Measurements from ENCODE around the gene CTSA. TPM values are rescaled to one million over a fixed set of nuclear protein-coding genes. Genes with fewer than 3 reads are reported as not detected.

Gene CTSA
- total and polyA plus RNA-seq, 9 of the 15 experiments (the other 6 are each of a cell fraction or from before 2014, with no cell fraction given): 8.8 to 61.7 (median 28.3) TPM

- H3K27me3 ChIP-seq (ENCODE audit: control insufficient read depth in 2 of 2, insufficient read depth in 2 of 2, low read length in 2 of 2): no peaks in the 10 kb centered on the region
- intact Hi-C loops (cut with micrococcal nuclease) (no loop called here), in situ Hi-C loops (cut with MboI) (no loop called here)
- ChIA-PET CTCF (ENCODE audit: low intra/inter-chr PET ratio) (no interaction called here), POLR2A (interaction anchor here (0.5 to 0.8 kb wide), 3 partner anchors 9 to 273 kb away, joined by 3 to 4 read pairs (median 3); no protein-coding TSS in a partner anchor)
- no peak for DNase-seq (ENCODE audit: extremely low read depth in 1 of 4, low spot score in 3 of 4)
- H3K27ac ChIP-seq (ENCODE audit: extremely low read depth, low read depth, low read length): no peak overlapping the region
- no peaks in the 10 kb centered on the region for H4K20me1 ChIP-seq (replicated peaks; ENCODE audit: control insufficient read depth, insufficient read depth, low read length)
- no peak overlapping the region for H3K4me2 ChIP-seq (ENCODE audit: insufficient read depth, low read length)
- no peak overlapping the region for H2AFZ ChIP-seq (ENCODE audit: low read depth, low read length)
- ATAC-seq: no peak
- peaks cover 5% of the 10 kb centered on the region for H3K9me3 ChIP-seq (replicated peaks; ENCODE audit: control insufficient read depth, insufficient read depth, low read depth, low read length)
- H3K79me2 ChIP-seq (ENCODE audit: control insufficient read depth, insufficient read depth, low read length): no peaks in the 10 kb centered on the region
- no TSS peak for BruUV-seq (replicated peaks)
- peaks cover 3% of the 10 kb centered on the region for H3K9me1 ChIP-seq (ENCODE audit: control insufficient read depth, insufficient read depth, low read length)
- H3K4me1 ChIP-seq (replicated peaks in 1 of 2; ENCODE audit: control insufficient read depth in 2 of 2, insufficient read depth in 2 of 2, low read length in 2 of 2): peaks cover 11 to 12% of the 10 kb centered on the region in 2 experiments; a peak in 4 of 5 replicates
- H3K36me3 ChIP-seq (ENCODE audit: control insufficient read depth, insufficient read depth, low read length): peaks cover 27% of the 10 kb centered on the region; the same call in 2 of the 3 replicates
- H3K9ac ChIP-seq (ENCODE audit: insufficient read depth in 1 of 2, low read depth in 2 of 2, low read length in 2 of 2): 0 out of 4 replicates have a peak overlapping the region, but pooled peaks of 1 of the 2 experiments have one; percentile 43
- TF ChIP-seq LCOR (CRISPR knock-in tag; IDR thresholded peaks at IDR 0.05): no peak
- 0 out of 2 replicates have a peak, but pooled peaks have one; percentile 32 for TF ChIP-seq POLR2G (IDR thresholded peaks at IDR 0.05; ENCODE audit: low read depth, low read length)
- no peak overlapping the region for H3K4me3 ChIP-seq
- WGBS (ENCODE audit: insufficient coverage, low coverage, missing lambda C conversion rate): 87% methylated on average over 8 of the region's 8 CpGs
- no peak for FAIRE-seq
Observed at GRCh38 chr20:45848421-45848820, 42.7 kb upstream of the CTSA start.

- intact Hi-C loops (cut with micrococcal nuclease): no loop called here
- DNase-seq (ENCODE audit: extremely low read depth in 1 of 4, low spot score in 3 of 4) (no peak), ATAC-seq (no peak), FAIRE-seq (no peak)
- H3K27ac ChIP-seq (ENCODE audit: extremely low read depth, low read depth, low read length): no peak overlapping the region
- peaks cover 24% of the 10 kb centered on the region; the same call in 2 of the 3 replicates for H3K36me3 ChIP-seq (ENCODE audit: control insufficient read depth, insufficient read depth, low read length)
- peaks cover 3% of the 10 kb centered on the region for H3K9me1 ChIP-seq (ENCODE audit: control insufficient read depth, insufficient read depth, low read length)
- BruUV-seq (replicated peaks): no TSS peak
- no peak overlapping the region for H2AFZ ChIP-seq (ENCODE audit: low read depth, low read length)
- in situ Hi-C loops (cut with MboI): no loop called here
- no peaks in the 10 kb centered on the region for H4K20me1 ChIP-seq (replicated peaks; ENCODE audit: control insufficient read depth, insufficient read depth, low read length)
- peaks cover 5% of the 10 kb centered on the region for H3K9me3 ChIP-seq (replicated peaks; ENCODE audit: control insufficient read depth, insufficient read depth, low read depth, low read length)
- no peaks in the 10 kb centered on the region for H3K79me2 ChIP-seq (ENCODE audit: control insufficient read depth, insufficient read depth, low read length)
- H3K4me2 ChIP-seq (ENCODE audit: insufficient read depth, low read length): no peak overlapping the region
- peaks cover 11 to 12% of the 10 kb centered on the region in 2 experiments; a peak in 4 of 5 replicates for H3K4me1 ChIP-seq (replicated peaks in 1 of 2; ENCODE audit: control insufficient read depth in 2 of 2, insufficient read depth in 2 of 2, low read length in 2 of 2)
- ChIA-PET POLR2A (no interaction called here), CTCF (ENCODE audit: low intra/inter-chr PET ratio) (no interaction called here)
- WGBS (ENCODE audit: insufficient coverage, low coverage, missing lambda C conversion rate): 67% methylated on average over 5 of the region's 8 CpGs
- H3K27me3 ChIP-seq (ENCODE audit: control insufficient read depth in 2 of 2, insufficient read depth in 2 of 2, low read length in 2 of 2): no peaks in the 10 kb centered on the region
- no peak overlapping the region for H3K9ac ChIP-seq (ENCODE audit: insufficient read depth in 1 of 2, low read depth in 2 of 2, low read length in 2 of 2)
- H3K4me3 ChIP-seq: no peak overlapping the region
- TF ChIP-seq ZNF384 (IDR thresholded peaks at IDR 0.05; ENCODE audit: low read depth, low read length) (peak; percentile 33; the same call in 1 of the 2 replicates), GABPB2 (CRISPR knock-in tag; conservative IDR thresholded peaks at IDR 0.05) (no peak), ARID4B (CRISPR knock-in tag; IDR thresholded peaks at IDR 0.05) (no peak), ZNF699 (CRISPR knock-in tag; IDR thresholded peaks at IDR 0.05; ENCODE audit: insufficient replicate concordance) (no peak), CHD2 (IDR thresholded peaks at IDR 0.05; ENCODE audit: low read depth, low read length) (no peak), SP1 (CRISPR knock-in tag; IDR thresholded peaks at IDR 0.05) (no peak), ZNF239 (CRISPR knock-in tag; IDR thresholded peaks at IDR 0.05) (no peak), ZNF277 (CRISPR knock-in tag; IDR thresholded peaks at IDR 0.05; ENCODE audit: borderline replicate concordance) (no peak)
Observed at GRCh38 chr20:45848969-45849582, 42.1 kb upstream of the CTSA start.

Measured in K562 (cell line).